Activated CD8-positive, alpha-beta memory T cell treated with anti-CD3 and anti-CD28 coated beads, Interleukin-2, amount 50 U/mL, for 24 hours (primary cell): Measurements from ENCODE around the gene SHISA4.

Experiments
- DNase-seq: peaks from one replicate; pipeline ENCODE4 v3.0.0-alpha.2; 2020; ENCODE audit errors: extremely low read depth

The SHISA4 gene

GRCh38 chr1:201881617-201882016 is 7.1 kb upstream of the SHISA4 start:
- DNase-seq = no peak

DNA sequence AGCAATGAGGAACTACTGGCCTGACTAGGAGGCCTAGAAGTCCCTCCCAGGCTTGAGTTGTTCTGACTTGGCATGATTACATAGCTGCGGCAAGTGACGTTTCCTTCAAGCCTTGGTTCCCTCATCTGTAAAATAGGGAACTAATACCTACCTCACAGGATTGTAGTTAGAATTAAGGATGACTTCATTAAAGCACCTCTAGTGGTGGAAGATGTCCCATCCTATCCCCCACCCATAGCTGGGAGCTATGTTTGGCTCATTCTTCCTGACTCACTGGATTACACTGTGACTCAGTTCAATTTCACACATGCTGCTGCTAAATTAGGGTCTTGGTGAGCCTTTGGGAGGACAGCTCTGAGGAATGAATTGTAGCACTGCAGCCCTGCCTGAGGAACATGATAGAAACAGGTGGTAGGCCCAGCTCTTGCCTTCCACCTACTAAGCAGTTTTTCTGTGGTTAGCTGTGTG is 6.0 kb upstream of the SHISA4 start:
- DNase-seq = no peak

- DNase-seq = no peak
Measured at GRCh38 chr1:201883266-201883665, 5.4 kb upstream of the SHISA4 start.

DNA sequence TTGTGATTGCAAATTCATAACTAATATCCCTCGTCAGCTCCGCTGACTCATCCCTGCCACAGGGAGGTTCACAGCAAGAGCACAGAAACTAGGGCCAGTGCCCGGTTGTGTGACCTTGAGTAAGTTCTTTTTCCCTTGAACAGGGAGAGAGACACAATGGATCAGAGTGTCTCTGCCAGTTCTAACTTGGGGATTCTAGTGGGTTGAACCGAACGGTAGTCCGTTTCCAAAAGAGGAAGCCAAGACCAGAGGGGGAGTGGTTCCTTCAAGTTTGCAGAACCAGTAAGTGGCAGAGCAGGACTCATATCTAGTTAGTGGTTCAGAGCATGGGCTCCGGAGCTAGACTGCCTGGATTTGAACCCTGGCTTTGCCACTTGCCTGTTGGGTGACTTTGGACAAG is 4.9 kb upstream of the SHISA4 start:
- no peak for DNase-seq

- no peak for DNase-seq
Measured at GRCh38 chr1:201884425-201884824, 4.3 kb upstream of the SHISA4 start.

DNA sequence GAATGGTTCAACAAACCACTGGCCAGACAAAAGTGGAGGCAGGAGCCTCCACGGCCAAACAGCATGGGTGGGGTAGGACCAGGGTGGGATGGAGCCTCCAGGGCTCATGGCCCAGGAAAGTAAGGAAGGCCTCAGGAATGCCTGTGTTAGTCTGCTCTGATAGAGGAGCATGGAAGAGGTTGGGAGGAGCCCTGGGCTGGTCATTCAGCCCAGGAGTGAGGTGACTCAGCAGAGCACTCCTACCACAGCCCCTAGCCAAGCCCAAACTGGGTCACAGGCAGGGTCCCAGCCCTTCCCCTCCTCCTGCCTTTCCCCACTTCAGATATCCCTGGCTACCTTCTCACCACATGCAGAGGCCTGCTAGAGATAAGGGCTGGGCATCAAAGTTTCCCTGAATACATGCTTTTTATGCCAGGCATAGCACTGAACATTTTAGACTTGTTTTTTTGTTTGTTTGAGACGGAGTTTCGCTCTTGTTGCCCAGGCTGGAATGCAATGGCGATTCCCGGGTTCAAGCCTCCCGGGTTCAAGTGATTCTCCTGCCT is 3.1 kb upstream of the SHISA4 start:
- DNase-seq = no peak

DNA sequence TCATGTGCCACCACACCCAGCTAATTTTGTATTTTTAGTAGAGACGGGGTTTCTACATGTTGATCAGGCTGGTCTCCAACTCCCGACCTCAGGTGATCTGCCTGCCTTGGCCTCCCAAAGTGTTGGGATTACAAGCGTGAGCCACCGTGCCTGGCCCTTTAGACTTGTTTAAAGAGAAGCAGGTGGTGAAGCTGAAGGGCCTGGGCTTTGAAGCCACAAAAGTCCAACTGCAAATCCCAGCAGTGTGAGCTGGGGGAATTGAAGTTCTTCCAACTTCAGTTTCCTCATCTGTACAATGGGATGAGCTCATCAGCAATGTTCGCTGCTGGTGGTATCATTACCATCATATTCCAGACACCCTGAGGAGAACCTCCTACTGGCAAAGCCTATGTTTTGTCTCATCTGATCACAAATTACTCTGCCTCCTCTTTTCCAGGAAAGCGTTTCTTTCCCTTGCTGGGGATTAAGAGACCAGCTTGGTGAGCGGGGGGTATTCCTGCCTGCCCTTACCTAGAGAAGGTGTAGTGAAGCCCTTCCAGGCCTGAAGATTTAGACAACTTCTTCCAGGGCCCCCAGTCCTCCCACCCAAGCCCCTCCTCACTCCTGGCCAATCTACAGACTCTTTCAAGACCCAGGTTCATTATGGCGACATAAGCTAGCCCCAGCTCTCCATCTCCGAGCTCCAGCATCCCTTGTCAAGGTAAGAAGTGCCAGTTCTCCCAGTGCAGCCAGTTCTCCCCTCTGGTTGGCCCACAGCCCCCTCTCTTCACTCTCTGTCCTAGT is 2.4 kb upstream of the SHISA4 start:
- DNase-seq = no peak

- DNase-seq = no peak
Measured at GRCh38 chr1:201887116-201887866, 1.4 kb upstream of the SHISA4 start.

- DNase-seq = no peak
Measured at GRCh38 chr1:201889090-201889968, 631 bp downstream of the SHISA4 start.

DNA sequence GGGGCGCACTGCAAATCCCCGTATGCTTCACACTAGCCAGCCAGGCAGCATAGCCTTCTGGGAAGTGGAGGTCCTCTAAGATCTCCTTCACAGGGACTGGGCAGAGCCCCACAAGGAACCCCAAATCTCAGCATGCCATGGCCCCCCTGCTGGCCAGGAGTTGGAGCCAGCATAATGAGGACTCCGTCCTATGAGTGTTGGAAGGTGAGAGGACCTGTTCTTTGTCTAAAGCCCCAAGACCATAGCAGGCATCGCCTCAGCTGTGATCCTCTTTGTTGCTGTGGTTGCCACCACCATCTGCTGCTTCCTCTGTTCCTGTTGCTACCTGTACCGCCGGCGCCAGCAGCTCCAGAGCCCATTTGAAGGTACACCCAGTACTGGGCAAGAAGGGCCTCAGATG is 1.5 kb downstream of the SHISA4 start:
- DNase-seq = no peak

DNA sequence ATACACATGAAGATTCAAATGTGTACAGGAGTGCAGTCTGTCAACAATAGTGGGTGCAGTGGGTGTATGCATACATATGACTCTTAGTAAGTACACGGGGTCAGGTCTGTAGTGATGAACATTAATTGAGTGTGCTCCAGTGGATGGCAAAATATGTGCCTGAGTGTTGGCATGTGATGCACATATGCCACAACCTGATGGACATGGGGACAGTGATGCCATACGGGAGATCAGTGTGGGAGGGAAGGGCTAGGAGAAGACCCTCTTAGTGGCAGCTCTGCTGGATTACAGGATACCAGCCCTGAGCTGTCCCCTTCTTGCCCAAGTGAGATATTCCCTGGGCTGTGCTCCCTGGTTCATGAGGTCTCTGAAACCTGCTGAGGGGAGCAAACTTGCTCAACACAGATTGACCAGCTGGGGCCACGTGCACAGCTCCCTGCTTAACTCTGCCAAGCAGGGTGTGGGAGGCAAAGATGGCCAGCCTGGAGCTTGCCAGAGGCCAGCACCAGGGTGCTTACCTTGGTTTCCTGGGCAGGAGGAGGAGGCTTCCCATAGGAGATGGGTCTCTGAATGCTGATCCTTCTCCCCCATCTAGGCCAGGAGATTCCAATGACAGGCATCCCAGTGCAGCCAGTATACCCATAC is 2.2 kb downstream of the SHISA4 start:
- DNase-seq = no peak

DNA sequence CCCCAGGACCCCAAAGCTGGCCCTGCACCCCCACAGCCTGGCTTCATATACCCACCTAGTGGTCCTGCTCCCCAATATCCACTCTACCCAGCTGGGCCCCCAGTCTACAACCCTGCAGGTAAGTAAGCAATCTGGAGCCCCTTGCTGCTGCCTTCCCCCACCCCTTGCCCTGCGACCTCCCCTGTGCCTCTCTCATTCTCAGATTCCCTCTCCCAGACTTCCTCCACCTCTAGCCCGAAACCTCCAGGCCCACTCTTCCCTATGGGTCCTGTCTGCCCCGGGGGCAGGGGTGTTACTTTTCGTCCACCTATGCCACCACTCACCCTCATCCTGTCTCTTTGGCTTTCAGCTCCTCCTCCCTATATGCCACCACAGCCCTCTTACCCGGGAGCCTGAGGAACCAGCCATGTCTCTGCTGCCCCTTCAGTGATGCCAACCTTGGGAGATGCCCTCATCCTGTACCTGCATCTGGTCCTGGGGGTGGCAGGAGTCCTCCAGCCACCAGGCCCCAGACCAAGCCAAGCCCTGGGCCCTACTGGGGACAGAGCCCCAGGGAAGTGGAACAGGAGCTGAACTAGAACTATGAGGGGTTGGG is 2.9 kb downstream of the SHISA4 start:
- DNase-seq = no peak

GRCh38 chr1:201892211-201892610 is 3.5 kb downstream of the SHISA4 start:
- no peak for DNase-seq

- no peak for DNase-seq
Measured at GRCh38 chr1:201893431-201893830, 4.7 kb downstream of the SHISA4 start.

DNA sequence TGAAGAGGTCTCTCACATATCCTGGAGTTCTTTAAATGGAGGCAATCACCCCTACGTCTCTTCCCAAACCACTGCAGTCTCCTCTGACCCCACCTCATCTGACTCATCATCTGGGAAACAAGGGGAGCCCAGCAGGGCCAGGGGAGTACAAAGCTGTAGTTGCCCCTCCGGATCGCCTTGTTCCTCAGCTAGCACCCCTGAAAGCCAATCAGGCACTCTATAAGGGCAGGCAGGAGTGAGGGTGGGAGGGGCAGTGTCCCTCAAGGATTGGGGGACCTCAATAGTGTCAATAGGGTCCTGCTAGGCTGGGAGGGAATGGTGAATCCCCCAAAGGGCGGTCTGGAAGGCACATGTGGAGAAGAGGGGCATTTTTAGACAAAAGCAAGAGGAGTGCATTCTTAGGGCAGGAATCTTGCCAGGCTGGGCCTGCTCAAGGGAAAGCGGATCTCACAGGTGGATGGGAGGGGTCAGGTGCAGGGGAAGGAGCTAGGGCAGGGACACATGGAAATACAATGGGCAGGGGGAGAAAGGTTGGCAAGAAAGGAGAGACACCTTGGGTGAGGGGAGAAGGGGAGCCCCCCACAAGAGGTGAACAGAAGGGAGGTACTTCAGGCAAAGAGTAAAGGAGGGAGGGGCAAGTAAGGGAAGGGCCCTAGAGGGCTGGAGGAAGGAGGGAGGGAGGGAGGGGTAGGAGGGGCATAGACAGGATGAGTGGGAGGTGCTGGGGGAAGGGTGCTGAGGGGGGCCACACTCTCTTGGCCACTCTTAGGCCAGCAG is 5.8 kb downstream of the SHISA4 start:
- DNase-seq = no peak

DNA sequence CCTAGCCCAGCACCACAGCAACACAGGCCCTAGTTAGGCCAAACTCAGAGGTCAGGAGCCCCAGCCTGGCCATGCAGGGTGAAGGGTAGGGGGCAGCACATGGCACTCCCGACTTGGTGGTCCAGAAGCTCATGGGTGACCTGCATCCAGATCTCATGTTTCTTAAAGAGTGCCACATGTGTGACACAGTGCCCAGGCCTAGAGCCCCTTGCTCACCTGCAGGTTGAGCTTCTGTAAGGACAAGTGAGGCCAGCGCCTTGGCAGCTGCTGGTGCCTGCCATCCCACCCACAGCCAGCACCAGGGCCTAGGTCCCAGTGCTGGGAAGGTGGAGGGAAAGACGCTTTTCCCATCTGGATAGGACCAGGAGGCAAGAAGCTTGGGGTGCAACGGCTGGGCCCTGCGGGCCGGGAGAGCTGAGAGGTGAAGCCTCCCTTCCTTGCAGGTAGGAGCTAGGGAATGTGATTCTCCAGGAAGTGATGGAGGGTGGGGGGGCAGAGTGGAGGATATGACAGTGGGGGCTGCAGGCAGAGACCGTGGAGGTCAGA is 6.5 kb downstream of the SHISA4 start:
- no peak for DNase-seq

DNA sequence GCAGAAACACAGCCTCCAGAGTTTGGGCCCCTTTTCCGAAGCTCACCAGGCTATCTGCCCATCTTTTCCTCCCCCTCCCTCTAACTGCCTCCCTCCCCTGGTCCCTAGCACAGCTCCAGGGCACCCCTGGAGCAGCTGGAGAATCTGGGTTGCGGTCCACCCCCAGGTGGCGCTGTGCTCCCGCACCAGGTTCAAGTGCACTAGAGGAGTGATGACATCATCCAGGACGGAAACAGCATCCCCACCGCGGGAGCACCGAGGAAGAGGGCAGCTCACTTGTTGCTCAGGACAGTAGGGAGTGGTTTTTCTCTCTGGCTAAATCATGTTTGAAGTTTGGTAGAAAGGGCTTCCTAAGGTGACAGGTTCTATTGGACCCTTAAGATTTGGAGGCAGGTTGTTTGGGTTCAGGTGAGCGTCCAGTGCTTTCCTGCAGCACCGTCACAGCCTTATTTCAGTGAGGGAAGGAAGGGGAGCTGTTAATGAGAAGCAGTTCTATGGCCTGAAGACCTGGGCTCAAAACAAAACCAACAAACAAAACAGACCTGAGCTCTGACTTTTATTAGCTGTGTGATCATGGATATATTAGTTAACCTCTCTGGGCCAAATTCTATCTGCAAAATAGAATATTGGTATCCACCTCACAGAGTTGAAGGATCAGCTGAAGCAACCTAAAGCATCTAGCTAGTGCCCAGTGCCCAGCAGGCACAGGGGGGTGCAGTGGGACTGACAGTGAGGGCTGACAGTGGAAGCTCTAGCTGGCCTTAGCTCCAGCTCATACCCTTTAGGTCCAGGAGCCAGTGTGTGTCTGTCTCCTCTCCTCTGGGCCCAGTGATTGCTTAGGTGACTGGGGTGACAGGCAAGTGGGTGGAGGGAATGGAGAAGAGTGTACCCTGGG is 7.5 kb downstream of the SHISA4 start:
- DNase-seq = peak; percentile 55

DNA sequence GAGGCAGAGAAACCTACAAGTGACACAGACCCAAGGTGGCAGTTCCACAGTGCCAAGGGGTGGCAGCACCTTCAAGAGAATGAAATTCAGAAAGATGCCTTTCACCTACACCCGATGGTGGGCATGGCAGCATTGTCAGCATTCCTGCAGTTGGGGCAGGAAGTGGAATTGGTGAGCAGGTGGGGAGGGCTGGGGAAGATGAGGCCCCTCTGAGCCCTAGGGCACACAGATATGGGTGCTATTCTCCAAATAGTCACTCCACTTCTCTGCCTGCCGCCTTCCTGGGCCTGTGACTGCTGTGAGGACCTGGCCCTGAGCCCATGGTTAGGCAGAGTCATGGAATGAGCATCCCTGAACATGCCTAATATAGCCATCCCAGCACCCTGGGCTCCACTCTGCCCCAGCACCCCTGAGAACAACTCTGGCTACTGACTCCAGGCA is 8.3 kb downstream of the SHISA4 start:
- no peak for DNase-seq
